Right atrium auricular region (tissue), 2 donors: ENCODE results near the gene RIMKLB. TPM values are rescaled to one million over a fixed set of nuclear protein-coding genes. Genes with fewer than 3 reads are reported as not detected.

Experiments used
- DNase-seq: peaks from one replicate; pipeline ENCODE4 v3.0.0-alpha.2; 2019; ENCODE audit warnings: low spot score
- H3K27ac ChIP-seq, 2 donors: fragments of 200-600 bp; sonication (generic); 1 replicate in 1 of 2; 2 replicates in 1 of 2; pipeline ENCODE4 v1.5.1; 2016 to 2019
- H3K27me3 ChIP-seq, 2 donors: fragments of 200-600 bp; sonication (generic); one replicate each; pipeline versions ENCODE4 v1.5.1 to v1.6.0; 2017 to 2019
- H3K36me3 ChIP-seq: fragments of 200-600 bp; sonication (generic); one replicate; pipeline ENCODE4 v1.5.1; 2016
- H3K4me1 ChIP-seq, 2 donors: fragments of 200-600 bp; sonication (generic); one replicate each; pipeline versions ENCODE4 v1.5.1 to v1.6.0; 2017 to 2019
- H3K4me3 ChIP-seq, 2 donors: fragments of 200-600 bp; sonication (generic); 1 replicate in 1 of 2; 2 replicates in 1 of 2; pipeline ENCODE4 v1.5.1; 2017 to 2019; ENCODE audit warnings: mild to moderate bottlenecking in 1 of 2, moderate library complexity in 1 of 2
- H3K9me3 ChIP-seq, 2 donors: fragments of 200-600 bp; sonication (generic); one replicate each; pipeline ENCODE4 v1.5.1; 2019
- total RNA-seq, 2 donors: library from RNA; depleted of rRNA; stranded (reverse); fragments of >200 nt; gene quantifications; one replicate each; pipeline ENCODE4 v1.1.0, GENCODE V29; 2016
- TF ChIP-seq, protein P1 (sequence below), 2 donors: fragments of 200-600 bp; sonication (generic); IDR thresholded peaks; one replicate each; pipeline ENCODE4 v1.5.1; 2019; ENCODE audit warnings: antibody characterized with exemption in 2 of 2

RIMKLB gene
- total RNA-seq, 2 donors from 2014 or later = 9.7 to 10.7 TPM

DNA sequence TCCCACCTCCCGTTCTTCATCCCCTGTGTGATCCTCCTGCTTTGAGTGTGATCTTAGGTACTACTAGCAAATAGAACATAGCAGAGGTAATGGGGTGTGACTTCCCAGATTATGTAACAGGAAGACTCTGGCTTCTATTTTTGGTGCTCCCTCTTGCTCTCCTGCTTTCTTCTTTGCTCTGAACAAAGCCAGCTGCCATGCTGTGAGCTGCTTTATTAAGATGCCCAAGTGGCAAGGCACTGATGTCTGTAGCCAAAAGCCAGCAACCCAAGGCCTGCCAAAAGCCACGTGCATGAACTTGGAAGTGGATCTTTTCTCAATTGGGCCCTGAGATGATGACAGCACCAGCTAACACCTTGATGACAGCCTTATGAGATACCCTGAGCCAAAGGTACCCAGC, 29.4 kb upstream of the RIMKLB start:
- no peaks in the 10 kb centered on the region for H3K9me3 ChIP-seq
- H3K27ac ChIP-seq = no peak overlapping the region
- H3K27me3 ChIP-seq = no peaks in the 10 kb centered on the region
- H3K4me1 ChIP-seq = no peaks in the 10 kb centered on the region
- no peaks in the 10 kb centered on the region for H3K36me3 ChIP-seq
- TF ChIP-seq, protein P1, sequence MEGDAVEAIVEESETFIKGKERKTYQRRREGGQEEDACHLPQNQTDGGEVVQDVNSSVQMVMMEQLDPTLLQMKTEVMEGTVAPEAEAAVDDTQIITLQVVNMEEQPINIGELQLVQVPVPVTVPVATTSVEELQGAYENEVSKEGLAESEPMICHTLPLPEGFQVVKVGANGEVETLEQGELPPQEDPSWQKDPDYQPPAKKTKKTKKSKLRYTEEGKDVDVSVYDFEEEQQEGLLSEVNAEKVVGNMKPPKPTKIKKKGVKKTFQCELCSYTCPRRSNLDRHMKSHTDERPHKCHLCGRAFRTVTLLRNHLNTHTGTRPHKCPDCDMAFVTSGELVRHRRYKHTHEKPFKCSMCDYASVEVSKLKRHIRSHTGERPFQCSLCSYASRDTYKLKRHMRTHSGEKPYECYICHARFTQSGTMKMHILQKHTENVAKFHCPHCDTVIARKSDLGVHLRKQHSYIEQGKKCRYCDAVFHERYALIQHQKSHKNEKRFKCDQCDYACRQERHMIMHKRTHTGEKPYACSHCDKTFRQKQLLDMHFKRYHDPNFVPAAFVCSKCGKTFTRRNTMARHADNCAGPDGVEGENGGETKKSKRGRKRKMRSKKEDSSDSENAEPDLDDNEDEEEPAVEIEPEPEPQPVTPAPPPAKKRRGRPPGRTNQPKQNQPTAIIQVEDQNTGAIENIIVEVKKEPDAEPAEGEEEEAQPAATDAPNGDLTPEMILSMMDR (IDR thresholded peaks at IDR 0.05) = no peak
- DNase-seq = peak; percentile 18
- no peak overlapping the region for H3K4me3 ChIP-seq

DNA sequence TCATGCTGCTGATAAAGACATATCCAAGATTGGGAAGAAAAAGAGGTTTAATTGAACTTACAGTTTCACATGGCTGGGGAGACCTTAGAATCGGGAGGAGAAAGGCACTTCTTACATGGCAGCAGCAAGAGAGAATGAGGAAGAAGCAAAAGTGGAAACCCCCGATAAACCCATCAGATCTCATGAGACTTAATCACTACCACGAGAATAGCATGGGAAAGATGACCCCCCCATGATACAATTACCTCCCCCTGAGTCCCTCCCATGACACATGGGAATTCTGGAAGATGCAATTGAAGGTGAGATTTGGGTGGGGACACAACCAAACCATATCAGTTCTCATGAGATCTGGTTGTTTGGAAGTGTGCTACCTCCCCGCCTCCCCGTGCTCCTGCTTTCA, 25.4 kb upstream of the RIMKLB start:
- H3K36me3 ChIP-seq = no peaks in the 10 kb centered on the region
- H3K4me3 ChIP-seq = no peak overlapping the region
- no peaks in the 10 kb centered on the region for H3K27me3 ChIP-seq
- no peak for DNase-seq
- no peaks in the 10 kb centered on the region for H3K4me1 ChIP-seq
- no peaks in the 10 kb centered on the region for H3K9me3 ChIP-seq
- TF ChIP-seq, protein P1 (IDR thresholded peaks at IDR 0.05) = no peak
- H3K27ac ChIP-seq = no peak overlapping the region

DNA sequence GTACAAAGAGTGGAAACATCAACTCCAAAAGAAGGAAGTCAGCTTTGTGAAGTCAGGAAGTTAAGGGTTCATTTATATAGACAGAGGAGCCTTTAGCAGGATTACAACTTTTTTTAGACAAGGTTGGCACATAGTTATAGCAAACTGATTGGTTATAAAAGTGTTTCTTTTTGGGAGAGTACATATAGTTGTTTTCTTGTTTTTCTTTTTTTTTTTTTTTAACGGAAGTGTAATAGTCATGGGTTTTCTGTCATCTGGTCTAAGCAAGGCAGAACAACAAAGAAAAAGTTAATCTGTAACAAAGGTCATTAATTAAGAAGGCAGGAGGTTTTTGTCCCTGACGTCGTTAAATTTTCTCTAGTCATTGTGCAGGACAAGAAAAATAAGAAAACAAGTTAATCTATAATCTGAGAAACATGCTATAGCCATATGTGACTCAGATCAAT, 22.2 kb upstream of the RIMKLB start:
- no peaks in the 10 kb centered on the region for H3K4me1 ChIP-seq
- no peak overlapping the region for H3K27ac ChIP-seq
- H3K27me3 ChIP-seq = no peaks in the 10 kb centered on the region
- no peaks in the 10 kb centered on the region for H3K36me3 ChIP-seq
- DNase-seq = no peak
- H3K4me3 ChIP-seq = no peak overlapping the region
- no peaks in the 10 kb centered on the region for H3K9me3 ChIP-seq
- TF ChIP-seq, protein P1 (IDR thresholded peaks at IDR 0.05) = no peak

DNA sequence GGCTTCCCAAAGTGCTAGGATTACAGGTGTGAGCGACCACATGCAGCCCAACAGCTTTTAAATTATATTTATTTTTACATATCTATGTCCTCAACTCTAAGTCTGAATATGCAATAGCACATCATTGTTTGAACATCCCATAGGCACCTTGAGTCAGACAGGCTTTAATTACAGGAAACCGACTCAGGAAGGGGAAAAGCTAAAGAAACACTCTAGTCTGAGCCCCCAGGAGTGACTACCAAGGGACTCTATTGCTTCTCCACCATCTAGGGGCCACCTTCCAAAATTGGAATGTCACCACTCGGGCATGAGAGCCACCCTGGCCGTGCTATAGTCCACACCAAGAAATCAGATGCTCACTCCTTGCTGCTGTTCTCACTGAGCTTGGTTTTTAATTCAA, 21.1 kb upstream of the RIMKLB start:
- Histone ChIP-seq H3K9me3 (no peaks in the 10 kb centered on the region), H3K27me3 (no peaks in the 10 kb centered on the region), H3K36me3 (no peaks in the 10 kb centered on the region), H3K4me3 (no peak overlapping the region), H3K27ac (no peak overlapping the region), H3K4me1 (no peaks in the 10 kb centered on the region)
- TF ChIP-seq, protein P1 (IDR thresholded peaks at IDR 0.05) = no peak
- no peak for DNase-seq

DNA sequence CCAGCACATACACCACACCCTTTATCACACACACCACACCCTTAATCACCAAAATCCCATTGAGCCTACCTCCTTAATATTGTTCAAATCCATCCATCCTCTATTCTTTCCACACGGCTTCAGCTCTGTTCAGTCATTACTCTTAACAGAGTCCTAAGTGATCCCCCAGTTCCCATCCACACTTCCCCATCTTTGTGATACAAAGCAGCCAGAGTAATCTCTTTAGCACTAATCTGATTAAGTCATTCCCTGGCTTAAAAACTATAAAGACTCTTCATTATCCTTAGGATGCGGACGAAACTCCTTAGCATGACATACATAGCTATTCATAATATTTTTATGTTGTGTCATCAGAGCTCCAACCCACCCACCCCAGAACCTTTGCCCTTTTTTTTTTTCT, 20.4 kb upstream of the RIMKLB start:
- H3K4me3 ChIP-seq = no peak overlapping the region
- H3K4me1 ChIP-seq = no peaks in the 10 kb centered on the region
- no peaks in the 10 kb centered on the region for H3K9me3 ChIP-seq
- DNase-seq = no peak
- H3K27ac ChIP-seq = no peak overlapping the region
- H3K27me3 ChIP-seq = no peaks in the 10 kb centered on the region
- TF ChIP-seq, protein P1 (IDR thresholded peaks at IDR 0.05) = no peak
- H3K36me3 ChIP-seq = no peaks in the 10 kb centered on the region

DNA sequence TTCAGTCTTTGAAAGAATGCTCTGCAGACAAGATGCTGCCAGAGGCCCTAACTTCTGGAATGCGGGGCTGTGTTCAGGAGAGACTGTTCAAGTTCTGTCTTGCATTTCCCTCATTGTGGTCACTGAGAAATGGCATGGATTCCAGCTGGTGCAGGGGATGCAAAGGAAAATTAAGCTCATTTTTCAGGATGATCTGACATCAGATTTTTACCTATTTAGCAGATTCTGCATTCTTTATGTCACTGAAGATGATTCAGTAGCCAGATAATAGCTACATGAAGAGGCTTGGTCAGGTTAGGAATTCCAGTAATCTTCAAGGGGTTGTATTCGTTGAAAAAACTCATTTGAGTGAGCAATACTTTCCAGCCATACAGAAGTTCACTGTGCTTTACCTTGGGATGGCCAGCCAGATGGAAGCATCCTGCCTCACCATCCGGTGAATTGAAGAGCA, 19.1 kb upstream of the RIMKLB start:
- no peak for DNase-seq
- H3K27me3 ChIP-seq = no peaks in the 10 kb centered on the region
- no peaks in the 10 kb centered on the region for H3K36me3 ChIP-seq
- H3K27ac ChIP-seq = no peak overlapping the region
- no peaks in the 10 kb centered on the region for H3K4me1 ChIP-seq
- TF ChIP-seq, protein P1 (IDR thresholded peaks at IDR 0.05) = no peak
- no peaks in the 10 kb centered on the region for H3K9me3 ChIP-seq
- H3K4me3 ChIP-seq = no peak overlapping the region
